ENCODE results near the gene ADCY5.

The ADCY5 gene

DNA sequence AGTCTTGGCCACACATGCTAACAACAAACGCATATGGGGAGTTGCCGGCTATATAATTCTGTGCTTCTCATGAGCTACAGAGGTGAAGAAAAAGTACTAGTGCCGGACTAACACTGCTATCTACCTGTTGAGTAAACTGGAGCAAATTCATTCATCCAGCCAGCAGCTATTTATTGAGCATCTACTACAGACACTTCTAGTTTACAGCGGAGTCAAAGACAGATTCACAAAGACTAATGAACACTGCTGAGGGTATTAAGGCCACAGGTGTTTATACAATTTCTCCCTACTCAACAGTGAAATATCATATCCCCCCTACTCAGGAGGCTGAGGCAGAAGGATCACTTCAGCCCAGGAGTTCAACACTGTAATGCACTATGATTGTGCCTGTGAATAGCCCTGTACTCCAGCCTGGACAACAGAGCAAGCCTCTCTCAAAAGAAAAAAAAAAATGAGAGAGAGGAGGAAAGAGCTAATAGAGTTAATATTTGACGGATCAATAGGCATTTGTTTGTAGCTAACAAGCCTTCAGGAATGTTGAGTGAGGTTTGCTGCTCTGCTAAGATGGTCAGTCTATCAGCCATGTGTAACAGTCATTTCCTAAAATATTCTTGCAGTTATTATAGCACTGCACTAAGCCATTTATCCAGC is 17.8 kb downstream of the ADCY5 start:
- Histone ChIP-seq H4K20me1 (ENCODE audit: insufficient read depth, low read length) (no peaks in the 10 kb centered on the region), H3K4me3 (ENCODE audit: low read depth, low read length, poor library complexity, severe bottlenecking) (no peak overlapping the region), H3K27ac (ENCODE audit: low read depth, low read length, poor library complexity, severe bottlenecking) (no peak overlapping the region), H3K4me2 (ENCODE audit: low read length) (no peak overlapping the region), H2AFZ (ENCODE audit: low read length) (no peak overlapping the region), H3K9me3 (ENCODE audit: low read length) (no peaks in the 10 kb centered on the region), H3K9ac (ENCODE audit: low read length) (no peak overlapping the region), H3K27me3 (ENCODE audit: insufficient read depth, low read length) (no peaks in the 10 kb centered on the region), H3K4me1 (ENCODE audit: insufficient read depth, low read length, severe bottlenecking) (no peaks in the 10 kb centered on the region), H3F3A (ENCODE audit: insufficient read depth, low read length) (no peaks in the 10 kb centered on the region), H3K36me3 (ENCODE audit: insufficient read depth, low read length) (no peaks in the 10 kb centered on the region), H3K79me2 (ENCODE audit: insufficient read depth, low read length) (no peaks in the 10 kb centered on the region), H3K9me2 (ENCODE audit: low read depth, low read length) (no peaks in the 10 kb centered on the region)
- TF ChIP-seq, protein P1, sequence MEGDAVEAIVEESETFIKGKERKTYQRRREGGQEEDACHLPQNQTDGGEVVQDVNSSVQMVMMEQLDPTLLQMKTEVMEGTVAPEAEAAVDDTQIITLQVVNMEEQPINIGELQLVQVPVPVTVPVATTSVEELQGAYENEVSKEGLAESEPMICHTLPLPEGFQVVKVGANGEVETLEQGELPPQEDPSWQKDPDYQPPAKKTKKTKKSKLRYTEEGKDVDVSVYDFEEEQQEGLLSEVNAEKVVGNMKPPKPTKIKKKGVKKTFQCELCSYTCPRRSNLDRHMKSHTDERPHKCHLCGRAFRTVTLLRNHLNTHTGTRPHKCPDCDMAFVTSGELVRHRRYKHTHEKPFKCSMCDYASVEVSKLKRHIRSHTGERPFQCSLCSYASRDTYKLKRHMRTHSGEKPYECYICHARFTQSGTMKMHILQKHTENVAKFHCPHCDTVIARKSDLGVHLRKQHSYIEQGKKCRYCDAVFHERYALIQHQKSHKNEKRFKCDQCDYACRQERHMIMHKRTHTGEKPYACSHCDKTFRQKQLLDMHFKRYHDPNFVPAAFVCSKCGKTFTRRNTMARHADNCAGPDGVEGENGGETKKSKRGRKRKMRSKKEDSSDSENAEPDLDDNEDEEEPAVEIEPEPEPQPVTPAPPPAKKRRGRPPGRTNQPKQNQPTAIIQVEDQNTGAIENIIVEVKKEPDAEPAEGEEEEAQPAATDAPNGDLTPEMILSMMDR (IDR thresholded peaks at IDR 0.05; ENCODE audit: low read length), result no peak
- no peak for TF ChIP-seq EZH2 (IDR thresholded peaks at IDR 0.05; ENCODE audit: borderline replicate concordance, low read length)

DNA sequence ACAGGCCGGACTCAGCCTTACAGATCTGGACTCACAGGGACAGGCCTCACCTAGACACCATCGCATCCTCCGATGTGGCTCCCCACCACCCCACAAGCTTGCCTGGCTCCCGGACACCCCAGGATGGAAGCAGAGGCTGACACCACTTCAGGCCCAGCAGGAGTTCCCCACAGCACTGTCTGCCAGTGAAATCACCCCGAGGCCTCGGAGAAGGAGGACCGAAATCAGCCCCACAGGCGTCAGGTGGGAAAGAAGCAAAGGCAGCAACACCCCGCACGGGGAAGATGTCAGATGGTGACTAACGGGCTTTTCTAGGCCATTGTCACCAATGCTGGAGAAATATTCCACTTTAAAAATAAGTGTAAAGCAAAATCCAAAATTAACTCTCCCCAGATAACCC is 18.6 kb downstream of the ADCY5 start:
- H3K79me2 ChIP-seq (ENCODE audit: insufficient read depth, low read length), result no peaks in the 10 kb centered on the region
- no peak overlapping the region for H3K9ac ChIP-seq (ENCODE audit: low read length)
- no peak for TF ChIP-seq EZH2 (IDR thresholded peaks at IDR 0.05; ENCODE audit: borderline replicate concordance, low read length)
- TF ChIP-seq, protein P1 (IDR thresholded peaks at IDR 0.05; ENCODE audit: low read length), result no peak
- no peaks in the 10 kb centered on the region for H3K9me3 ChIP-seq (ENCODE audit: low read length)
- H3K4me3 ChIP-seq (ENCODE audit: low read depth, low read length, poor library complexity, severe bottlenecking), result no peak overlapping the region
- H3K36me3 ChIP-seq (ENCODE audit: insufficient read depth, low read length), result no peaks in the 10 kb centered on the region
- no peak overlapping the region for H2AFZ ChIP-seq (ENCODE audit: low read length)
- no peak overlapping the region for H3K4me2 ChIP-seq (ENCODE audit: low read length)
- no peaks in the 10 kb centered on the region for H4K20me1 ChIP-seq (ENCODE audit: insufficient read depth, low read length)
- no peaks in the 10 kb centered on the region for H3K9me2 ChIP-seq (ENCODE audit: low read depth, low read length)
- no peaks in the 10 kb centered on the region for H3K4me1 ChIP-seq (ENCODE audit: insufficient read depth, low read length, severe bottlenecking)
- H3K27me3 ChIP-seq (ENCODE audit: insufficient read depth, low read length), result no peaks in the 10 kb centered on the region
- H3F3A ChIP-seq (ENCODE audit: insufficient read depth, low read length), result no peaks in the 10 kb centered on the region
- H3K27ac ChIP-seq (ENCODE audit: low read depth, low read length, poor library complexity, severe bottlenecking), result no peak overlapping the region

- H4K20me1 ChIP-seq (ENCODE audit: insufficient read depth, low read length), result no peaks in the 10 kb centered on the region
- H2AFZ ChIP-seq (ENCODE audit: low read length), result no peak overlapping the region
- no peak overlapping the region for H3K27ac ChIP-seq (ENCODE audit: low read depth, low read length, poor library complexity, severe bottlenecking)
- no peak overlapping the region for H3K9ac ChIP-seq (ENCODE audit: low read length)
- H3K9me2 ChIP-seq (ENCODE audit: low read depth, low read length), result no peaks in the 10 kb centered on the region
- no peak for TF ChIP-seq EZH2 (IDR thresholded peaks at IDR 0.05; ENCODE audit: borderline replicate concordance, low read length)
- TF ChIP-seq, protein P1 (IDR thresholded peaks at IDR 0.05; ENCODE audit: low read length), result no peak
- no peak overlapping the region for H3K4me3 ChIP-seq (ENCODE audit: low read depth, low read length, poor library complexity, severe bottlenecking)
- H3K9me3 ChIP-seq (ENCODE audit: low read length), result no peaks in the 10 kb centered on the region
- no peaks in the 10 kb centered on the region for H3K79me2 ChIP-seq (ENCODE audit: insufficient read depth, low read length)
- H3K4me1 ChIP-seq (ENCODE audit: insufficient read depth, low read length, severe bottlenecking), result no peaks in the 10 kb centered on the region
- H3K4me2 ChIP-seq (ENCODE audit: low read length), result no peak overlapping the region
- H3F3A ChIP-seq (ENCODE audit: insufficient read depth, low read length), result no peaks in the 10 kb centered on the region
- no peaks in the 10 kb centered on the region for H3K36me3 ChIP-seq (ENCODE audit: insufficient read depth, low read length)
- no peaks in the 10 kb centered on the region for H3K27me3 ChIP-seq (ENCODE audit: insufficient read depth, low read length)
Measured at GRCh38 chr3:123429362-123430125, 19.3 kb downstream of the ADCY5 start.

Data from OCI-LY1 (cell line).